GM21786 (cell line): ENCODE data around the gene ZCCHC14.
"Not testable (repeated sequence)": the region's sequence is repeated elsewhere in the genome, so short reads cannot be mapped to it uniquely, and the experiment has no call there.

Experiments used
- ATAC-seq: cut with Tn5 transposase; IDR thresholded peaks from one replicate; pipeline ENCODE4 v1.9.1; 2021; ENCODE audit not compliant: unreplicated experiment

ZCCHC14 gene

DNA sequence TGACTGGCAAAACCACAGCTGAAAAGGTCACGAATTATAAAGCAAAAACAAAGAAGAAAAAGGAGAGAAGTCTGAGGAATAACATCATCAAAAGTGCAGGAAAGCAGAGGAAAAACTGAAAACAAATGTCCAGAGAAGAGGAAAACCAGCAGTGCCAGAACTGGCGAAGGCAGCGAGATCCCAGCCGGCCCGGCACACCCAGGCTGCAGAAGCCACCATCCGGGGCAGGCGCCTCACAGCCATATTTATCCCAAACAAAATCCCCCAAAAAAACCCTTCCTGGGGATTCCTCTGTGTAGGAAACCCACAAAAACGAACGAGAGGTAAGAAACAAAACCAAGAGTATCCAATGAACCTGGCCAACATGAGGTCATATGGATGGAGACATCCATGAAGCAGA, 10.6 kb downstream of the ZCCHC14 start:
- no peak for ATAC-seq

DNA sequence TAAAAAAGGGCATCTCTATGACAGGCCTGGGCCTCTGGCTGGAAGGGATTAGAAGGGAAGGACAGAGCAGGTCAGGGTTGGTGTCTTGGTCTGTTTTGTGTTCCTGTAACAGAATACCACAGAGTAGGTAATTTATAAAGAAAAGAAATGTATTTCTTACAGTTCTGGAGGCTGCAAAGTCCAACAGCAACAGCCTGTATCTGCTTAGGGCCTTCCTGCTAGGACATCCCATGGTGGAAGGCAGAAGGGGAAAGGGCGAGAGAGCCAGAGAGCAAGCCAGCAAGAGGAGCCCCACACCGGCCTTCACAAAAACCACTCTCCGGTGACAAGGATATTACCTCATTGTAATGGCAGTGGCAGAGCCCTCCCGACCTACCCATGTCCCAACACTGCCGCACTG, 11.1 kb downstream of the ZCCHC14 start:
- not testable (repeated sequence) for ATAC-seq

DNA sequence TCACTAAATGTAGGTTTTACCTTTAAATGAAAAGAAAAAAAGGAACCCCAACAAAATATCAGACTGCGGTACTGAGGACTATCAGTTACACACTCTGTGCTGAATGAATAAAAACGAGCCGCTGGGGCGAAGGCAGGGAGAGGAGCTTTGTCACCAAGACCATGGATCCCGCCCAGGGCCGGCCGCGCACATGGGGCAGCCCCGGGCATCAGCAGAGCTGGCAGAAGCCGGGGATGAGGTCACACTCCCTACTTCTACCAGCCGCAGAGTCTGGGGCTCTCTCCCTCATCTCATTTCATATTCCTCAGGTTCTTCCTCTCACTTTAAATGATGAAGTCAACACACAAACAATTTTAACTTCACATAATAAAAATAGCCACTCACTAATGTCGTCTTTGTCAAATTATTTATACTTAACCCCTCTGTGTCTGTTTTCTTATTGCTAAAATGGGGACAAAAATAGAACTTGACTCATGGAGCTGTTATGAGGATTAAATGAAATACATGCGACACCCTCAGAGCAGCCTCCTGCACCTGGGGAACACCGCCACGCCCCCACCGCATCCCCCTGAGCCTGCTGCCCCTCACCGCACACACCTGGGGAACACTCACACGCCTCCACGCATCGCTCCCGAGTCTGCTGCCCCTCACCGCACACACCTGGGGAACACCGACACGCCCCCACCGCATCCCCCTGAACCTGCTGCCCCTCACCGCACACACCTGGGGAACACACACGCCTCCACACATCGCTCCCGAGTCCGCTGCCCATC, 15.4 kb downstream of the ZCCHC14 start:
- not testable (repeated sequence) for ATAC-seq

DNA sequence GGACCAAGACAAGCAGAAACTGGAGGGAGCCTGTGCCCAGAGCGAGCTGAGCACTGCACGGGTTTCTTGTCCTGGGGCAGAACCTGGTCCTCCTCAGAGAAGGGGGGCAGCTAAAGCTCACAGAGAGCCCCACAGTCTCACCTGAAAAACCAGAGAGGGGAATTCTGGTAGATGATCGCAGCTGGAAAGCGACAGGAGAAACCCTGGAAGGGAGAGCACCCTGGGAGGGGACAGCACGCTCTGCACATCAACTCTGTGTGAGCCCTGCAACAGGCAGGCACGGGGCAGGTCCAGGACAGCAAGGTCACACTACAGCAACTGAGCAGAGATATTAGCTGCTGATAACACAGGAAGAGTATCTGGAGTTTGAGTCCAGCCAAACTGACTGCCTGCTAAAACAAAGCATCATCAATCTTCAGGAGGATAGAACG, 18.2 kb downstream of the ZCCHC14 start:
- no peak for ATAC-seq

DNA sequence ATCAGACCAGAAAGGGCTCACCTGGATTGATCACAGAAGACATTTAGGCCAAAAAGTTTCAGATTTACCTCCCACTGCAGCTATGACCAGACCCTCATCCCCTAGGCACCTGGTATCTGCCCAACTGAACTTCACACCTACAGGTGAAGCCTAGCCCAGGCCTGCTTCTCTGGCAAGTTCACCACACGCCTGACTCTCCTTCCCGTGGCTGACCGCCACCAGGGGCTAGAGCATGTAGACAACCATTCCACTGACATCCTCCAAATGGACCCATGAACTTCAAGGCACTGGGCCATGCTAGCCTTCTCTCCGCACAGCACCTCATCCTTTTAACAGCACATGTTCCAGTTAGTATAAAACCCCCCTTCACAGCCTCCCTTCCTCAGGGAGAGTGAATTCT, 18.8 kb downstream of the ZCCHC14 start:
- no peak for ATAC-seq

DNA sequence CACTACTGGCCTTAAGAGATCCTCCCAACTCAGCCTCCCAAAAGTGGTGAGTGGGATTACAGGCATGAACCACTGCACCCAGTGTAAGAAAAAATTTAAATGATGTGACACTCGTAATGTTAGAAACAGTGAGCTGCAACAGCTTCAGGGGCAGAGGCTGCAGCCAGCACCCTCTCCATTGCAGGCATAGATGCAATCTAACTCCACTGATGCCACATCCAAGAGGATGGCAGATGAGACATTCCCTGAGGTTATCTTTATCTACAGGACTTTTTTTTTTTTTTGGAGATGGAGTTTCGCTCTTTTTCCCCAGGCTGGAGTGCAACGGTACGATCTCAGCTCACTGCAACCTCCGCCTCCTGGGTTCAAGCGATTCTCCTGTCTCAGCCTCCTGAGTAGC, 19.9 kb downstream of the ZCCHC14 start:
- no peak for ATAC-seq

DNA sequence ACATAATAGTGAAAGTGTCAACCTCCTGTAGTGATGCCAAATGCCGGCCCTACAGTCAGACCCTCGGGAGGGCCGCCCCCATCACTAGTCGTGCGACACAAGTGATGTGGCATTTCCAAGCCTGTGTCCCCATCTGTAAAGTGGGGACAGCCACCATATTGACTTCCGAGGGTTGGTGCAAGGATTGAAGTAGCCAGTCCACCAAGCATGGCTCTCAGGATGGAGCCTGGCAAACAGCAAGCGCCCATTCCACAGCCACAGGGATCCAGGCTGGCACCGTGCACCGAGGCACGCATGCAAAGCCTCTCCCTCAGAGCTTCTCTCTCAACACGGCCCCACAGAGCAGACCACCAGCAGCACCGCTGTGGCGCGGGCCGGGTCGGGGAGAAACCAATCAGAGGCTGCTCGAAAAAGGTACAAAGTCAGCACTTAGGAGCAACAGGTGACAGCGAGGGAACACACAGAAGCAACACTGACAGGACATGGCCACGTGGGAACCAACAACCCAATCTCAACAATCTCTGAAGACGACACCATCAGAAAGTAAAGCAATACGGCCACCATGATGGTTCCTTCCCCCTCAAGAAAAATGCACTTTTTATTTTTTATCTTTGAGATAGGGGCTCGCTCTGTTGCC, 20.6 kb downstream of the ZCCHC14 start:
- no peak for ATAC-seq

DNA sequence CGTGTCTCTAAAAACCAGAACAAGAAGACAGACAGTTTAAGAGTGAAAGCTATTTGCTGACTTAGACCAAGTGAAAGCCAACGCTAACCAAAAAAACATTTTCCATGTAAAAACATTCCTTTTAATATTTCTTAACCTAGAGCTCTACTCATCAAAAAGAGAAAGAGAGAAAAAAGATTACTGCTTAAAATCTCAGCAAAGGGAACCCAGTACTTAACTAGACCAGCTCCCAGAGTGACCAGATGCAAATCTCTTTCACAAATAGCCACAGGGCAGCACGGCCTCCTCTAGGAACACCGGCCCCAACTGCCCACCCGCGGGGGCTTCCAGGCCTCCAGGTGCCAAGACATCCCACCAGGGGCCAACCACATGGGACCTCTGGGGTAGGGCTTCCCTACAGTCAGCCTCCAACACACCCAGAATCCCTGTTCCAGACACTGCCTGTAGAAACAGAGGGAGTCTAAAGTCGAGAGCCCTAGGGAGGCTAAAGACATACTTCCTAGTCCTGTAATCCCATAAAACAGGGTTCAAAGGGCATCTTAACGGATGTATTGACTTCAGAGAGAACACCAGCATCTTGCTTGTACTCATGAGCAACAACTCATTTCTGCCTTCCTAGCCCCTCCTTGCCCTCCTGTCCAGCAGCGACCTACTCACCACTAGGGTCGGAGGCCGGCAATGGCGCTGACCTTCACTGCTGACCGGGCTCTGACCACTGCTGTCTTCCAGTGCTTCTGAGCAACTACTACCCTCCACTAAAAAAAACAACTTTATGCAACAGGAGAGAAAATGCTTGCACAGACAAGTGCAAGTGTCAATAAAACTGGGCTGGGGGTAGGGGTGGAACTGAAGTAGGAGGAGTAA, 21.3 kb downstream of the ZCCHC14 start:
- no peak for ATAC-seq

DNA sequence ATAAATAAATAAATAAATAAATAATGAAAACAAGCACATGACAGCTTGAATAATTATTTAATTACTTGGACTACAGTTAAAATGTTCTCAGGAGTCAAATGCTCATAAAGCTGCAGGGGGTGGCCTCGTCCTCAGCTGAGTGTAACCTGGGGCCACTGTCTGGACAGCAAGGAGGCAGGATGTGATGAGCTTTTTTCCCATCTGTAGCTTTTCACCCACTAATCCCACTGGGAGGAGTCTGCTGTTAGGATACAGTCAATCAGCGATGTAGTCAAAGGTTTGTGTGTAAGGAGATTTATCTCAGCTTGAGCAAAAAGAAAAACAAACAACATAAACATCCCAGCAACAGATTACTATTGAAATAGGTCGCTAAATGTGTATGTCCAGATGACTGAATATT, 22.5 kb downstream of the ZCCHC14 start:
- no peak for ATAC-seq

DNA sequence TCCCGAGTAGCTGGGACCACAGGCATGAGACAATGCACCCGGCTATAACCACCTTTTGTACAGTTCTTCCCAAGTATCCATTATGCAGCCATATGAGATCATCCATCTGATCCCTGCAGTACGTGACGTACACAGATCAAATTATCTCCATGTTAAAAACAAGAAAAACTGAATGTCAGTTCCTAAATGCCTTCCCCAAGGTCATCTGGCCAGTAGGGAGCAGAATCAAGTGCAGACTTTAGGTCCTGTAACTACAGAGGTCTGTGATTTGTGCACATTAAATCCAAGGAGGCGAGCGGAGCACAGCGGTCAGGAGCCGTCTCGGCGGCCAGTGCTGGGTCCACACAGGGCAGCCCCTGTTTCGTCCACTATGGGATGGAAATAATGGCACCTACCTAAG, 23.7 kb downstream of the ZCCHC14 start:
- no peak for ATAC-seq

DNA sequence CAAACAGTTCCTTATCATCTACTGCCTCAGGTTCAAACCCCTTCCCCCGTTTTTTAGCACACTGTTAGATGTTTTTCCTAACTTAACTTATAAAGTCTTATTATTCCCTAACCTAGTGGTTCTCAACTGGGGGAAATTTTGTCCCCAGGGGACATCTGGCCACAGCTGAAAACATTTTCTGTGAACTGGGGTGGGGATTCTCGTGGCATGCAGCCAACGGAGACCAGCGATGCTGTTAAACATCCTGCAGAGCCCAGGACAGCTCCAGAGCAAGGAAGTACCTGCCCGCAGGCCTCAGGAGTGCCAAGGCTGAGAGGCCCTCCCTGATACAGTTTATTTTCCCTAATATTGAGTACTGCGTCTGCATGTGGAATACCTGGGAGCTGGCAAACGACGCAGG, 24.3 kb downstream of the ZCCHC14 start:
- ATAC-seq = no peak

DNA sequence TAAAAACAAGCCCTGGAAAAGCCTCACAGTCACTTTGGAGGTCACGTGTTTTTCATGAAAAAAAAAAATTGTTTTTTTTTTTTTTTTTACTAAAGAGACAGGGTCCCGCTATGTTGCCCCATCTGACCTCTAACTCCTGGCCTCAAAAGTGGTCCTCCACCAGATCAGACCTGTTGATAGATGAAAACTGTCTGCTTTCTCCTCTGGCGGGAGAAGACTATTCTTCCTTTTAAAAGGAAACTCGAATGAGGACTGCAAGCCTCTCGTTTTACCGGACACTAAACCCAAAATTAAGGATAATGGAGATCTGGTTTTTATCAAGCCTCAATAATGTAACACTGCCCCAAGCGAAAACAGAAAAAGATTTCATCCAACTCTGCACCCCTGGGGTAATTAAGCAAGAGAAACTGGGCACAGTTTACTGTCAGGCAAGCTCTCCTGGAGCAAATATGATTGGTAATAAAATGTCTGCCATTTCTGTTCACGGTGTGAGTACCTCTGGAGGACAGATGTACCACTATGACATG, 25.8 kb downstream of the ZCCHC14 start:
- no peak for ATAC-seq

DNA sequence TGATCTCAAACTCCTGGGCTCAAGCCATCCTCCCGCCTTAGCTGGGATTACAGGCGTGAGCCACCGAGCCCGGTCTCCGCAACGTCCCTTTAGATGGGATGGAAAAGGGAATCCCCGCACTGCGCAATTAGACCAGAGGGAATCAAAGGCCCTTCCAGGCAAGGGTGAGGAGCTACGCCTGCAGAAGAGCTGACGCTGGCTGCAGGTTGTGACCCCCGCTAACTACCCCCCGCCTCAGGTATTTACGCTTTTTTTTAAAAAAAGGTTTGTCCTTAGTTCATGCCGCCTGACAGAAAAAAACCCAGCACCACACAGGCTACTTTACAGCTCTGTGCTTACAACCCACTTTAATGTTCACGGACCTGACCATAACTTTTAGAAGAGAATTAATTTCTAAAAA, 26.9 kb downstream of the ZCCHC14 start:
- ATAC-seq = no peak

DNA sequence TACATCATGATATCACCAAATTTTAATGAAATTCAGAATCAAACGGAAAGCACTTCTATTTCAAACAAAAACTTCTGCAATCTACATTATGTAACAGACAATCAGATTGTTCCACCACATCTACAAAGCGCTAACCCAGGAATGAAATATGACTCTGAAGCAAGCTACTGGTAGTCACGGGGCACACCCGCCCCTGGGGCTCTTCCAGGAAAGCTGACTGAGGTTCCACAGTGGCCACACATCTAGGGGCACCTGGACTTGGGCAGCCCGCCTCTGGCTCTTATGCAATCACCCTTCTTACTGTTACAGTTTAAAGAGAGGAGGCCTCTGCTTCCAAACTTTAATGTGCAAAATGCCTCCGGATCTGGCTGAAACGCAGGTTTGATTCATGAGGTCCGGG, 27.5 kb downstream of the ZCCHC14 start:
- no peak for ATAC-seq

DNA sequence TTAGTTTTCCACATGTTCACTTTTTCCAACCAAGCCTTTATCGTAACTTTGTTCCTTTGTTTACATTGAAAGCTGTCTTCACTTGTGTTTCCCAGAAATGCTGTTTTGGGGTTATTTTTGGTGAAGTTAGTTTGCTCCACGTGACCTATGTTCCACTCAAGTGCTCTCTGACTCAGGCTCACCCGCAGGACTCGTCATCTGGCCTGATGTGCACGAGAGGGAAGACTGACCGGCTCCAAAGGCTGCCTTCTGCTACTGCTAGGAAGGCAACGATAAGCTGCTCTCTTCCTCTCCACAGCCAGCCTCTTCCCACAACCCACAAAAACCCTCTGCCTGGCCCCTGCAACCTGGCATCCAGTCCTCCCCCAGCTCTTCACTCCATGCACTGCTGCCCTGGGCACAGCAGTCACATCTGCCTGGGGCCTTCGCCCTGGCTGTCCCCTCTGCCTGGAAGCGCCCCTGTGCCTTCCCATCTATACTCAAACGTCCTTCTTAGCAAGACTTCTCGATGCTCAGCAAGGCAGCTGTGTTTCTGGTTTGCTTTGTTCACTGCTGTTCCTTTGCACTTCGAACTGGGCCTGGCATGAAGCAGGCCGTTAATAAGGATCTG, 28.0 kb downstream of the ZCCHC14 start:
- no peak for ATAC-seq

DNA sequence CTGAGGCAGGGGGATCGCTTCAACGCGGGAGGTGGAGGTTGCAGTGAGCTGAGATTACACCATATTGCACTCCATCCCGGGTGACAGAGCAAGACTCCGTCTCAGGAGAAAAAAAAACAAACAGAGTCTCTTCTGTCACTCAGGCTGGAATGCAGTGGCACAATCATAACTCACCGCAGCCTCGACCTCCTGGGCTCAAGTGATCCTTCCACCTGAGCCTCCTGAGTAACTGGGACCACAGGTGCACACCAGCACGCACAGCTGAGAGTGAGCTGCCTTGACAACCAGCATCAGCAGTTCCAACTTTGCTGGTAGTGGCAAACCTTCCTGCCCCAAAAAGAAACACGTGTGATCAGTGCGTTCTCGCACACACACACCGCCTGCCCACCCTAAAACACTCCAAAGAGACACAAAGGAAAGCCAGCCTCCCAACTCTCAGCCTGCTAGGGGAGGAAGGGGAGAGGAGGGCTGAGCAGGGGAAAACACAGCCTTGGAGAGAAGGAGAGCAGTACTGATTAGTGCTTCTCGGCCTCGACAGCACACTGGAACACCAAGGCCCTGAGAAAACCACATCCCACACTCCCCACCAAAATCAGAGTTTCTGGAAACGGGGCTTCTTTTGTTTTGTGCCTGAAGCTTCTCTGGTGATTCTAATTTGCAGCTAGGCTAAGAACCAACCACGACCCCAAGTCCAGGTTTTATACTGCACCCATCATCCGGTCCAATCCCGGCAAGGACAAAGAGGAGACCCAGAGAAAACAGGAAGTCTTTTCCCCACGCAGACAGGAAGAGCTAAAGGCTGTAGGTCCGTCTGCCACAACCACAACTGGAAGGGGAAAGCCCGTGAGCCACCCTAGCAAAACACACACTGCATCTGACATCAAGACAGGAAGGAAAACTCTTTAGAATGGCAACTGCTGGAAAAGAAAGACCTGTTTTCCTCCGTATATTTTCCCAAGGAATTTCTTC, 28.8 kb downstream of the ZCCHC14 start:
- no peak for ATAC-seq

DNA sequence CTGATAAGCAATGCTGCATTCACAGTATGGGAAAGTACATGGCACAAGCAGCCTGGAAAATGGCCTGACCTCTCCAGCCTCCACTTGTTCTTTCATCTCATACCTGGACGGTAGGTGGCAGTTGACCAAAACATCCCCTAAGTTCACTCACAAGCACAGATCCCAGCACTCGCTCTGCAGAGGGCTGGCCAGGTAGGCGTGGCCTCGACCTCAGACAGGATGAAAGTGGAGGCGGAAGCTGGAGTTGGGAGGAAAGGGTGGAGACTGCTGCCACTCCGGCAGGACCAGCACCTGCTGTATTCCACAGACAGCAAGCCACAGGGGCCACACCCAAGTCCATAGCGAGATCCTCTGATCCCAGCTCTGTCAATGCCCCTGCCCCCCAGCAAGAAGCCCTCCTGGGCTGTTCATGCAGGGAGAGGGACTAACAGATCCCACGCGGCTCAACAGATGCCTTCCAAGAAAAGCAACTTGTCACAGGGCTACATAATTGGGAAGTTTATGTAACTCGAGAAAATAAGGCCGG, 31.3 kb downstream of the ZCCHC14 start:
- ATAC-seq = no peak

DNA sequence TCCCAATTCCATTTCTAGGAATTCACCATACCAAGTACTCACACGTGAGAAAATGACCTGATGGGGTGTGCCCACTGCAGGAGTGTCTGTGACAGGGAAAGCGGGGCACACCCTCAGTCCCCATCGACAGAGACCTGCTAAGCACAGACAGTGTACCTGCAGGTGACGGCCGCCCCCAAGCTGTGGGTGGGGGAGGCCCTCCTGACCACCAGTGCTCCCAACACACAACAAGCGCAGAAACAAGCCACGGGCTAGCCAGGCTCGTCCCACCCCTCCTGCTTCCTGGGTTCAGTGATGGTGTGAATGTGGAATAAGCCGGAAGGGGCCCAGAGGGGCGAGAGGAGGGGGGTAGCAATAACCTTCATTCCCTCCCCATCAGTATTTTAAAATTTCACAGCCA, 31.9 kb downstream of the ZCCHC14 start:
- no peak for ATAC-seq

DNA sequence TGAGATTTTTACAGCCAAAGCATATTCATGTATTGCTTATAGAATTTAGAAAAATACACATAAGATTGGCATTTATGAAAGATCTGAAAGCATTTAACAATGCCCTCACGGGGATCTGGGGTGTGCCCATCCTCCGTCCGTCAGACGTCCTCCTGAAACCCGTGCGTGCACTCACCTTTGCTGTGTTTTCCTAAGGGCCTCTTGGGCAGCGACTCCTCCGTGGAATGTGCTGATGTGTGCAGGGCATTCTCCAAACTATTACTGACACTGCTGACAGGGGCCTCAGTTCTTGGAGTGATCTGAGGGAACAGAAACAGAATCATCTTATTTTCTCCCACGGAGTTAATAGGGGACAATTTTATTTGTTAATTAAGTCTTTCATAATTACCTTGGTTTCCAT, 33.0 kb downstream of the ZCCHC14 start:
- ATAC-seq = no peak

DNA sequence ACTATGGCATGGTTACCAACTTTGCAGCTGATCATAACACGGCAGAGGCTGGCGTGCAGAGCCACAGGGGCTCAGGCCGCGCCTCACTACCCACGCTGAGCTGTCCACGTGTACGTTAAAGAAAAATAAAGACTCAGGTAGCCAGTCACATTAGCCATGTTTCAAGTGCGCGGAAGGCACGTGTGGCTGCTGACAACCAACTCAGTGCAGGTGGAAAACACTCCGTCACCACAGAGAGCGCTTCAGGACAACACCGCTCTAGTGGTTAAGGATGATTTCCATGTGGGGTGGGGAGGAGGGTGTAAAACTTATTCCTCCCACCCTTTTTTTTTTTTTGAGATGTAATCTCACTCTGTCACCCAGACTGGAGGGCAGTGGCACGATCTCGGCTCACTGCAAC, 33.8 kb downstream of the ZCCHC14 start:
- ATAC-seq = no peak
